Osteocyte (in vitro differentiated cells): Measurements from ENCODE around the gene SRP68. TPM values are rescaled to one million over a fixed set of nuclear protein-coding genes. Genes with fewer than 3 reads are reported as not detected.

Experiments used
- DNase-seq: peaks from one replicate; pipeline ENCODE4 v3.0.0; 2021; ENCODE audit warnings: mixed read lengths; ENCODE audit not compliant: unreplicated experiment; ENCODE audit errors: extremely low spot score
- H3K27ac Mint-ChIP-seq: one replicate; pipeline ENCODE4 v1.8.0; 2021; ENCODE audit warnings: mild to moderate bottlenecking, mixed read lengths; ENCODE audit not compliant: unreplicated experiment
- H3K27me3 Mint-ChIP-seq: one replicate; pipeline ENCODE4 v1.8.0; 2021; ENCODE audit warnings: mixed read lengths; ENCODE audit not compliant: unreplicated experiment
- H3K36me3 Mint-ChIP-seq: one replicate; pipeline ENCODE4 v1.8.0; 2021; ENCODE audit warnings: mixed read lengths; ENCODE audit not compliant: unreplicated experiment
- H3K4me1 Mint-ChIP-seq: one replicate; pipeline ENCODE4 v1.8.0; 2021; ENCODE audit warnings: mixed read lengths; ENCODE audit not compliant: unreplicated experiment
- H3K4me3 Mint-ChIP-seq: one replicate; pipeline ENCODE4 v1.8.0; 2021; ENCODE audit warnings: mild to moderate bottlenecking, moderate library complexity, mixed read lengths; ENCODE audit not compliant: unreplicated experiment
- H3K9me3 Mint-ChIP-seq: one replicate; pipeline ENCODE4 v1.8.0; 2021; ENCODE audit warnings: mixed read lengths; ENCODE audit not compliant: unreplicated experiment
- CTCF ChIP-seq: fragments of 200-600 bp; sonication (generic); IDR thresholded peaks from 2 replicates; pipeline ENCODE4 v1.5.0; 2021; ENCODE audit warnings: antibody characterized with exemption, mild to moderate bottlenecking, moderate library complexity
- total RNA-seq: library from RNA; stranded (reverse); gene quantifications from 2 replicates; pipeline ENCODE4 v1.2.1, GENCODE V29; 2021

SRP68 gene
- total RNA-seq, 1 donor from 2014 or later, result 74.7 TPM

GRCh38 chr17:76000016-76000754 lies 72.1 kb downstream of the SRP68 start:
- no peak overlapping the region for H3K4me3 Mint-ChIP-seq
- H3K9me3 Mint-ChIP-seq, result no peaks in the 10 kb centered on the region
- H3K27ac Mint-ChIP-seq, result no peak overlapping the region
- H3K27me3 Mint-ChIP-seq, result no peaks in the 10 kb centered on the region
- peaks cover 3% of the 10 kb centered on the region for H3K36me3 Mint-ChIP-seq
- DNase-seq, result peak; percentile 86
- TF ChIP-seq CTCF, result peak; percentile 61
- peaks cover 18% of the 10 kb centered on the region for H3K4me1 Mint-ChIP-seq

GRCh38 chr17:75998327-75998795 lies 74.0 kb downstream of the SRP68 start:
- Mint-ChIP-seq H3K4me3 (no peak overlapping the region), H3K36me3 (peaks cover 6% of the 10 kb centered on the region), H3K27ac (no peak overlapping the region), H3K4me1 (peaks cover 10% of the 10 kb centered on the region), H3K27me3 (no peaks in the 10 kb centered on the region), H3K9me3 (no peaks in the 10 kb centered on the region)
- TF ChIP-seq CTCF, result no peak
- no peak for DNase-seq

- Mint-ChIP-seq H3K27me3 (no peaks in the 10 kb centered on the region), H3K36me3 (peaks cover 14% of the 10 kb centered on the region), H3K4me3 (no peak overlapping the region), H3K27ac (peak overlapping the region; percentile 4), H3K4me1 (peaks cover 10% of the 10 kb centered on the region), H3K9me3 (no peaks in the 10 kb centered on the region)
- no peak for DNase-seq
- no peak for TF ChIP-seq CTCF
These were observed 75.4 kb downstream of the SRP68 start for GRCh38 chr17:75996665-75997590.

- no peak overlapping the region for H3K4me3 Mint-ChIP-seq
- peaks cover 10% of the 10 kb centered on the region for H3K4me1 Mint-ChIP-seq
- no peak for TF ChIP-seq CTCF
- H3K36me3 Mint-ChIP-seq, result peaks cover 23% of the 10 kb centered on the region
- no peaks in the 10 kb centered on the region for H3K27me3 Mint-ChIP-seq
- no peak overlapping the region for H3K27ac Mint-ChIP-seq
- H3K9me3 Mint-ChIP-seq, result no peaks in the 10 kb centered on the region
- no peak for DNase-seq
These were observed 76.9 kb downstream of the SRP68 start for GRCh38 chr17:75995385-75995925.
